GM21381 (cell line): ENCODE measurements around the gene SDCBP2.

Experiments
- ATAC-seq: cut with Tn5 transposase; IDR thresholded peaks from one replicate; pipeline ENCODE4 v1.9.1; 2021; ENCODE audit warnings: mild to moderate bottlenecking, moderate library complexity; ENCODE audit not compliant: unreplicated experiment

The SDCBP2 gene

GRCh38 chr20:1315804-1316203, 13.1 kb downstream of the SDCBP2 start:
- ATAC-seq, result no peak

- ATAC-seq, result no peak
These were observed 15.5 kb downstream of the SDCBP2 start for GRCh38 chr20:1313236-1313964.

GRCh38 chr20:1312904-1313235, 16.1 kb downstream of the SDCBP2 start:
- no peak for ATAC-seq

GRCh38 chr20:1312308-1312707, 16.6 kb downstream of the SDCBP2 start:
- ATAC-seq, result no peak

- no peak for ATAC-seq
These were observed 18.3 kb downstream of the SDCBP2 start for GRCh38 chr20:1310506-1311190.

GRCh38 chr20:1310071-1310470, 18.9 kb downstream of the SDCBP2 start:
- ATAC-seq, result no peak

GRCh38 chr20:1309439-1309847, 19.5 kb downstream of the SDCBP2 start:
- ATAC-seq, result no peak

GRCh38 chr20:1308702-1309095, 20.2 kb downstream of the SDCBP2 start:
- no peak for ATAC-seq

GRCh38 chr20:1308067-1308701, 20.8 kb downstream of the SDCBP2 start:
- no peak for ATAC-seq

- ATAC-seq, result no peak
These were observed 21.4 kb downstream of the SDCBP2 start for GRCh38 chr20:1307571-1307971.

GRCh38 chr20:1307171-1307570, 21.8 kb downstream of the SDCBP2 start:
- ATAC-seq, result no peak

- no peak for ATAC-seq
These were observed 22.4 kb downstream of the SDCBP2 start for GRCh38 chr20:1306316-1307135.

- ATAC-seq, result no peak
These were observed 23.2 kb downstream of the SDCBP2 start for GRCh38 chr20:1305712-1306111.

- ATAC-seq, result no peak
These were observed 24.0 kb downstream of the SDCBP2 start for GRCh38 chr20:1304710-1305515.

- no peak for ATAC-seq
These were observed 26.0 kb downstream of the SDCBP2 start for GRCh38 chr20:1302685-1303541.

GRCh38 chr20:1301031-1301529, 27.9 kb downstream of the SDCBP2 start:
- ATAC-seq, result no peak

- ATAC-seq, result no peak
These were observed 28.7 kb downstream of the SDCBP2 start for GRCh38 chr20:1300083-1300840.

GRCh38 chr20:1299522-1299921, 29.4 kb downstream of the SDCBP2 start:
- no peak for ATAC-seq
